ENCODE data around the gene SETD3.

The SETD3 gene

GRCh38 chr14:99424306-99424877 is 56.3 kb downstream of the SETD3 start:
- no peak for DNase-seq (ENCODE audit: low read depth in 2 of 2, low spot score in 1 of 2)

GRCh38 chr14:99423434-99423833 is 57.2 kb downstream of the SETD3 start:
- no peak for DNase-seq (ENCODE audit: low read depth in 2 of 2, low spot score in 1 of 2)

- no peak for DNase-seq (ENCODE audit: low read depth in 2 of 2, low spot score in 1 of 2)
Measured at GRCh38 chr14:99422228-99423010, 58.2 kb downstream of the SETD3 start.

- no peak for DNase-seq (ENCODE audit: low read depth in 2 of 2, low spot score in 1 of 2)
Measured at GRCh38 chr14:99420711-99421110, 59.9 kb downstream of the SETD3 start.

- no peak for DNase-seq (ENCODE audit: low read depth in 2 of 2, low spot score in 1 of 2)
Measured at GRCh38 chr14:99419905-99420304, 60.8 kb downstream of the SETD3 start.

- no peak for DNase-seq (ENCODE audit: low read depth in 2 of 2, low spot score in 1 of 2)
Measured at GRCh38 chr14:99418242-99418641, 62.4 kb downstream of the SETD3 start.

GRCh38 chr14:99416909-99417308 is 63.8 kb downstream of the SETD3 start:
- DNase-seq (ENCODE audit: low read depth in 2 of 2, low spot score in 1 of 2) = no peak

GRCh38 chr14:99415496-99416281 is 65.0 kb downstream of the SETD3 start:
- DNase-seq (ENCODE audit: low read depth in 2 of 2, low spot score in 1 of 2) = peak in 1 of 2 donors; percentile 39

GRCh38 chr14:99413911-99414310 is 66.7 kb downstream of the SETD3 start:
- DNase-seq (ENCODE audit: low read depth in 2 of 2, low spot score in 1 of 2) = no peak

GRCh38 chr14:99413172-99413571 is 67.5 kb downstream of the SETD3 start:
- DNase-seq (ENCODE audit: low read depth in 2 of 2, low spot score in 1 of 2) = no peak

- DNase-seq (ENCODE audit: low read depth in 2 of 2, low spot score in 1 of 2) = no peak
Measured at GRCh38 chr14:99412117-99413061, 68.3 kb downstream of the SETD3 start.

- no peak for DNase-seq (ENCODE audit: low read depth in 2 of 2, low spot score in 1 of 2)
Measured at GRCh38 chr14:99410019-99410418, 70.6 kb downstream of the SETD3 start.

GRCh38 chr14:99408971-99409289 is 71.7 kb downstream of the SETD3 start:
- no peak for DNase-seq (ENCODE audit: low read depth in 2 of 2, low spot score in 1 of 2)

GRCh38 chr14:99408286-99408970 is 72.2 kb downstream of the SETD3 start:
- no peak for DNase-seq (ENCODE audit: low read depth in 2 of 2, low spot score in 1 of 2)

- no peak for DNase-seq (ENCODE audit: low read depth in 2 of 2, low spot score in 1 of 2)
Measured at GRCh38 chr14:99407416-99407815, 73.2 kb downstream of the SETD3 start.

GRCh38 chr14:99402950-99403349 is 77.7 kb downstream of the SETD3 start:
- no peak for DNase-seq (ENCODE audit: low read depth in 2 of 2, low spot score in 1 of 2)

GRCh38 chr14:99402285-99402648 is 78.4 kb downstream of the SETD3 start:
- no peak for DNase-seq (ENCODE audit: low read depth in 2 of 2, low spot score in 1 of 2)

GRCh38 chr14:99401621-99402284 is 78.9 kb downstream of the SETD3 start:
- DNase-seq (ENCODE audit: low read depth in 2 of 2, low spot score in 1 of 2) = no peak

- DNase-seq (ENCODE audit: low read depth in 2 of 2, low spot score in 1 of 2) = no peak
Measured at GRCh38 chr14:99401211-99401610, 79.4 kb downstream of the SETD3 start.

GRCh38 chr14:99397698-99398097 is 83.0 kb downstream of the SETD3 start:
- DNase-seq (ENCODE audit: low read depth in 2 of 2, low spot score in 1 of 2) = no peak

Data from stimulated activated CD8-positive, alpha-beta memory T cell treated with anti-CD3 and anti-CD28 coated beads, Interleukin-4, amount 100 ng/mL, for 1 hour (primary cell).